Thyroid gland (tissue), 4 donors: Measurements from ENCODE around the gene GALNT2.

ENCODE experiments used
- CTCF ChIP-seq, 6 experiments: fragments of 200-600 bp in 3 of 6; fragments of 450-650 bp in 3 of 6; sonication (generic) in 3 of 6; IDR thresholded peaks; one replicate each; pipeline ENCODE4 v1.5.1; 2016 to 2019; ENCODE audit warnings: antibody characterized with exemption in 6 of 6, mild to moderate bottlenecking in 2 of 6, inconsistent platforms in 1 of 6, moderate library complexity in 1 of 6
- POLR2A ChIP-seq, 2 donors: fragments of 450-650 bp; IDR thresholded peaks; one replicate each; pipeline ENCODE4 v1.6.1; 2017; ENCODE audit warnings: antibody characterized with exemption in 2 of 2, mild to moderate bottlenecking in 2 of 2, moderate library complexity in 1 of 2

- TF ChIP-seq CTCF (IDR thresholded peaks at IDR 0.05) (no peak), POLR2A (IDR thresholded peaks at IDR 0.05) (no peak)
These were observed 19.1 kb downstream of the GALNT2 start for GRCh38 chr1:230086151-230086550.
